Measurements from ENCODE around the gene ISG20.

GRCh38 chr15:88649753-88650551, 11.1 kb downstream of the ISG20 start:
- TF ChIP-seq, protein P1, sequence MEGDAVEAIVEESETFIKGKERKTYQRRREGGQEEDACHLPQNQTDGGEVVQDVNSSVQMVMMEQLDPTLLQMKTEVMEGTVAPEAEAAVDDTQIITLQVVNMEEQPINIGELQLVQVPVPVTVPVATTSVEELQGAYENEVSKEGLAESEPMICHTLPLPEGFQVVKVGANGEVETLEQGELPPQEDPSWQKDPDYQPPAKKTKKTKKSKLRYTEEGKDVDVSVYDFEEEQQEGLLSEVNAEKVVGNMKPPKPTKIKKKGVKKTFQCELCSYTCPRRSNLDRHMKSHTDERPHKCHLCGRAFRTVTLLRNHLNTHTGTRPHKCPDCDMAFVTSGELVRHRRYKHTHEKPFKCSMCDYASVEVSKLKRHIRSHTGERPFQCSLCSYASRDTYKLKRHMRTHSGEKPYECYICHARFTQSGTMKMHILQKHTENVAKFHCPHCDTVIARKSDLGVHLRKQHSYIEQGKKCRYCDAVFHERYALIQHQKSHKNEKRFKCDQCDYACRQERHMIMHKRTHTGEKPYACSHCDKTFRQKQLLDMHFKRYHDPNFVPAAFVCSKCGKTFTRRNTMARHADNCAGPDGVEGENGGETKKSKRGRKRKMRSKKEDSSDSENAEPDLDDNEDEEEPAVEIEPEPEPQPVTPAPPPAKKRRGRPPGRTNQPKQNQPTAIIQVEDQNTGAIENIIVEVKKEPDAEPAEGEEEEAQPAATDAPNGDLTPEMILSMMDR (IDR thresholded peaks at IDR 0.05), result no peak
- TF ChIP-seq EP300 (IDR thresholded peaks at IDR 0.05), result no peak
